SK-N-MC (cell line): ENCODE results near the gene DNAAF5.

ENCODE experiments used
- EZH2 ChIP-seq: fragments of 200-600 bp; sonication (generic); IDR thresholded peaks from one replicate; pipeline ENCODE4 v1.6.1; 2017; ENCODE audit warnings: antibody characterized with exemption
- FOXP2 ChIP-seq: optimal IDR thresholded peaks from 2 replicates; pipeline ENCODE3; 2011; ENCODE audit warnings: mild to moderate bottlenecking, moderate library complexity; ENCODE audit not compliant: insufficient read depth; ENCODE audit errors: extremely low read length, control extremely low read depth
- POLR2AphosphoS5 ChIP-seq: IDR thresholded peaks from 2 replicates; pipeline ENCODE4 v1.6.1; 2012; ENCODE audit warnings: mild to moderate bottlenecking, low read depth, low read length, borderline replicate concordance

GRCh38 chr7:781936-782529 lies 55.5 kb downstream of the DNAAF5 start:
- no peak for TF ChIP-seq POLR2AphosphoS5
- TF ChIP-seq EZH2 = no peak
- no peak for TF ChIP-seq FOXP2
